GM19193 (cell line): ENCODE data around the gene S100A7.

Experiments used
- POLR2A ChIP-seq: IDR thresholded peaks from 4 replicates; pipeline ENCODE4 v1.6.1; 2011; ENCODE audit not compliant: insufficient read depth, insufficient read length; ENCODE audit errors: extremely low read depth

Gene S100A7

GRCh38 chr1:153485863-153486262, 25.4 kb upstream of the S100A7 start:
- no peak for TF ChIP-seq POLR2A

GRCh38 chr1:153483776-153484175, 23.3 kb upstream of the S100A7 start:
- TF ChIP-seq POLR2A = no peak

- TF ChIP-seq POLR2A = no peak
Measured at GRCh38 chr1:153481124-153481523, 20.7 kb upstream of the S100A7 start.

- no peak for TF ChIP-seq POLR2A
Measured at GRCh38 chr1:153478692-153479618, 18.5 kb upstream of the S100A7 start.

- TF ChIP-seq POLR2A = no peak
Measured at GRCh38 chr1:153478047-153478691, 17.7 kb upstream of the S100A7 start.

- TF ChIP-seq POLR2A = no peak
Measured at GRCh38 chr1:153476491-153477093, 16.1 kb upstream of the S100A7 start.

- no peak for TF ChIP-seq POLR2A
Measured at GRCh38 chr1:153475282-153475681, 14.8 kb upstream of the S100A7 start.

GRCh38 chr1:153474347-153474746, 13.9 kb upstream of the S100A7 start:
- no peak for TF ChIP-seq POLR2A

- TF ChIP-seq POLR2A = no peak
Measured at GRCh38 chr1:153470707-153471106, 10.3 kb upstream of the S100A7 start.

- no peak for TF ChIP-seq POLR2A
Measured at GRCh38 chr1:153466908-153467307, 6.5 kb upstream of the S100A7 start.

- TF ChIP-seq POLR2A = no peak
Measured at GRCh38 chr1:153465811-153466636, 5.6 kb upstream of the S100A7 start.

GRCh38 chr1:153459655-153460054, 796 bp downstream of the S100A7 start:
- no peak for TF ChIP-seq POLR2A

- TF ChIP-seq POLR2A = no peak
Measured at GRCh38 chr1:153456396-153456795, 4.1 kb downstream of the S100A7 start.

GRCh38 chr1:153447498-153448170, 12.8 kb downstream of the S100A7 start:
- no peak for TF ChIP-seq POLR2A
